IPS-18a (cell line): ENCODE measurements around the gene LMTK2.
A peak's percentile ranks its signal among the peaks of the same experiment; 100 is the strongest.

Experiments used
- H3K27ac ChIP-seq: one replicate; pipeline ENCODE4 v1.5.1; 2013; ENCODE audit warnings: low read length
- H3K27me3 ChIP-seq: one replicate; pipeline ENCODE4 v1.6.1; 2013; ENCODE audit warnings: mild to moderate bottlenecking, low read length; ENCODE audit not compliant: control insufficient read depth, insufficient read depth
- H3K36me3 ChIP-seq: one replicate; pipeline ENCODE4 v1.6.1; 2013; ENCODE audit warnings: low read depth, low read length; ENCODE audit not compliant: control insufficient read depth
- H3K4me1 ChIP-seq: one replicate; pipeline ENCODE4 v1.6.1; 2013; ENCODE audit warnings: low read depth, low read length; ENCODE audit not compliant: control insufficient read depth
- H3K4me3 ChIP-seq: one replicate; pipeline ENCODE4 v1.5.1; 2013; ENCODE audit warnings: low read length
- H3K9ac ChIP-seq: one replicate; pipeline ENCODE4 v1.6.1; 2013; ENCODE audit warnings: mild to moderate bottlenecking, low read length, moderate library complexity
- H3K9me3 ChIP-seq: one replicate; pipeline ENCODE4 v1.6.1; 2013; ENCODE audit warnings: low read depth, low read length; ENCODE audit not compliant: control insufficient read depth

The LMTK2 gene

DNA sequence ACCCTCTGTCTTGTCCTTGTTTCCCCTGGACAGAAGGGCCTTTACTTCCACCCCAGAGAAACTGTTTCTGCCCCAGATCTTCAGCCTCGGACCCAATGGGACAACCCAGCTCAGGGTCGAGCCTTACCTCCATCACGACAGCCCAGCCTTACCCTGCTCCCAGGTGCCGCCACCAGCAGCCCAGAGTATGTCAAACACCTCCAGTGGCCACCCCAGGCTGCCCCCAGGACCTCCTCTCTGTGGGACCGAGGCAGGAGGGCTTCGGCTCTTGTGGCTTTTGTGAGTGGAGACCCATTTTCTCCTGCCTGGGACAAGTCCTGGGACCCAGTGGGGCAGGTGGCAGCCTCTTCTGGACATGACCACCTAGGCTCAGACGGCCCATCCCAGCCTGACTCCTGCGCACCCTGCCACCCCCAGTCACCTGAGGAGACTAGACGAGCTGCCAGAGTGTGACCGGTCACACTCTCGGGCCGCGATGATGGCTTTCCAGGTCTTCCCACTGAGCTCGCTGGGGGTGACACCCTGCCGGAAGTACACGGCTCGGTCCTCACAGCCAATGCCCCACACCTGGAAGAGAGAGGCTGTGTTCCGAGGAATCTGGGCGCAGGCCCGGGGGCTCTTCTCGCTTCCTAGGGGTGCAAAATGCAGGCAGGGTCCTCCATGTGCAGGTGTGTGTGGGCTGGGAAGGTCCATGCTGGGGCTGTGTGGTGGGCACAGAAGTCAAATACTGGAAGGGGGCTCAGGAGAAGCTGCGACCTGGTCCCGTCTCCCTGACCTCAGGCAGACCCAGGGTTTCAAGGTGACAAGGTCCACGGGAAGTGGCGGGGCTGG is 129.9 kb downstream of the LMTK2 start:
- H3K36me3 ChIP-seq = no peaks in the 10 kb centered on the region
- H3K27me3 ChIP-seq = no peaks in the 10 kb centered on the region
- no peak overlapping the region for H3K4me3 ChIP-seq
- no peak overlapping the region for H3K9ac ChIP-seq
- H3K4me1 ChIP-seq = no peaks in the 10 kb centered on the region
- no peak overlapping the region for H3K27ac ChIP-seq
- H3K9me3 ChIP-seq = no peaks in the 10 kb centered on the region

DNA sequence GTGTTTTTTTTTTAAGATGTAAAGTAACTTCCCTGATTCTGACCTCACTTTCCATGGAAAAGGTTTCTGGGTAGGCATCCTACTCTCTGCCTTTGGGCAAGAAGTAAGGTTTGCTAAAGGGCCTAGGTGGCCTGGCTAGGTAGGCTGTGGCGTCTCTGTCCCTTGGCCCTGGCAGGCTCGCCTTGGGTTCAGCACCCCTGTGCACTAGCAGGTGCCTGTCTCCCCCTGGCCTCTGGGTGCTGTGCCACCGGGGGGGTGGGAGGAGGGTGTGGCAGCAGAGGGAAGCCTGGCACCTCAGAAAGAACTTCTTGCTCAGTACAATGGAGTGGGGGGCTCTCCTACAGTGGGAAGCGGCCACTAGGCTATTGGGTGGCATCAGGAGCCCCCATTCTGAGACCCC is 131.4 kb downstream of the LMTK2 start:
- Histone ChIP-seq H3K4me3 (no peak overlapping the region), H3K27me3 (no peaks in the 10 kb centered on the region), H3K4me1 (no peaks in the 10 kb centered on the region), H3K27ac (no peak overlapping the region), H3K36me3 (no peaks in the 10 kb centered on the region), H3K9ac (no peak overlapping the region), H3K9me3 (no peaks in the 10 kb centered on the region)

DNA sequence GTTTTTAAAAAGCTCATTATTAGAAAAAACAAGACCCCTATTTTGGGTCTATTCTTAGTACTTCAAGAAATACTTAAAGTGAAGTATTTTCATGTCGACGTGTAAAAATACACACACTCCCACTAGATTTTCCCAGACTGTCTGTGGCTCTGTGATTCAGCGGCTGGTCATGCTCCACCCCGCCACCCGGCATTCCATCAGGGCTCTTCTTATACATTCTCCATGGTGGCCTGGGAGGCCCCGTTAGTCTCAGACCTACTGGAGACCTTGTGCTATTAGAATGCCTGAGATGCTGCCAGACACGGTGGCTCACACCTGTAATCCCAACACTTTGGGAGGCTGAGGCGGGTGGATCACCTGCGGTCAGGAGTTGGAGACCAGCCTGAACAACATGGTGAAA is 132.3 kb downstream of the LMTK2 start:
- Histone ChIP-seq H3K9me3 (no peaks in the 10 kb centered on the region), H3K27me3 (no peaks in the 10 kb centered on the region), H3K27ac (no peak overlapping the region), H3K9ac (no peak overlapping the region), H3K4me3 (no peak overlapping the region), H3K36me3 (no peaks in the 10 kb centered on the region), H3K4me1 (no peaks in the 10 kb centered on the region)

DNA sequence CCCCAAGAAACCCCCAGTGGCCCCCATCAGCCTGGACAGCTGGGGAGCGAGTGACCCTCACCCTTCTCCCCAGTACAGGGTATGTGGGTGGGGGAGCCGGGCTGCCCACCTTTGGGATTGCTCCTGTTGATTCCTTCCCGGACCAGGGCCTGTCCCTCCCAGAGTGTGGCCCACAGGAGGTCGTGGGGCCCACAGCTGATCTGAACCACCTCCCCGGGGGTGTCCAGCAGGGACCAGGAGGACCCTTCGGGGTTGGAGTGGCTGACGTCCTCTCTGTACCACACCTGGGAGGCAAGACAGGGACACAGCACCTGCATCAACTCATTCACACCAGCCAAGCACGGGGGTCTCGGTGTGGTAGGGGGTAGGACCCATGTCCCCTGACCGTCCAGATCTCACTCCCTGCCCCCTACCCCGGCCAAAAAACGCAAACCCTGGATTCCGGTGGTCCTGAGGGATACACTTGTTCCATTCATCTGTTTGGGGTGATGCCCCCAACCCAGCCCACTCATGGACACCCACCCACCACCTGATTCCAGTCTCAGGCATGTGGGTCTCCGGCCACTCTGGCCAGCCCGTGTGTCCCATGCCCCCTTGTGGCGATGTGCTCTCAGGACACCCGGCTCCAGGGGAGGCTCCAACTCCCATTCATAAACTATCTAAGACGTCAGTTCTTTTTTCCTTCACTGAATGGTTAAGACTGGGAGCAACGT is 134.5 kb downstream of the LMTK2 start:
- Histone ChIP-seq H3K4me1 (no peaks in the 10 kb centered on the region), H3K9me3 (no peaks in the 10 kb centered on the region), H3K27me3 (no peaks in the 10 kb centered on the region), H3K9ac (no peak overlapping the region), H3K36me3 (no peaks in the 10 kb centered on the region), H3K27ac (no peak overlapping the region), H3K4me3 (no peak overlapping the region)

DNA sequence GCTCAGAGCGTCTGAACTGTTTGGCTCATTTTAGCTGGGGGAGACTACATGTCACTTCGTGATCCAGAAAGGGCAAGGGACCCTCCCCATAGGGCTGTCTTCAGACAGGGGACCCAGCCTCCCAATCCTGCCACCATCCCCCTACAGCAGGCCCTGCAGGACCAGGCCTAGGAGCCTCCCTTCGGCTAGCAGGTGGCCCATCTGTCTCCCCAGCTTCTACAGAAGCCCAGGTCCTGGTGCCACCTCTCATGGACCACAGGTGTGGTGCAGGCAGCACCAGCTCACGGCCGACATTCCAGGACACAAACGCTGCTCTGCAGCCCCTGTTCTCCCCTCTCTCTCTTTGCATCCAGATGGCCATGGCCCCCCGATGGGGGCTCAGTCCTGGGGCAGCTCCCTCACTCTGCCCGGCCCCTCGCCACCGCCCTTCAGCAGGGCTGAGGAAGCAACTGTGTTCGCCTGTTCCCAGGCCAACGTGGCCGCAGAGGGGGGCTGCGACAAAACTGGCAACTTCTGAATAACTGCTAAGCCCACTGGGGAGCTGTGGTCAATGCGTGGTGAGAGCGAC is 135.1 kb downstream of the LMTK2 start:
- no peak overlapping the region for H3K27ac ChIP-seq
- no peak overlapping the region for H3K9ac ChIP-seq
- no peaks in the 10 kb centered on the region for H3K9me3 ChIP-seq
- no peaks in the 10 kb centered on the region for H3K4me1 ChIP-seq
- H3K36me3 ChIP-seq = no peaks in the 10 kb centered on the region
- no peaks in the 10 kb centered on the region for H3K27me3 ChIP-seq
- H3K4me3 ChIP-seq = no peak overlapping the region

DNA sequence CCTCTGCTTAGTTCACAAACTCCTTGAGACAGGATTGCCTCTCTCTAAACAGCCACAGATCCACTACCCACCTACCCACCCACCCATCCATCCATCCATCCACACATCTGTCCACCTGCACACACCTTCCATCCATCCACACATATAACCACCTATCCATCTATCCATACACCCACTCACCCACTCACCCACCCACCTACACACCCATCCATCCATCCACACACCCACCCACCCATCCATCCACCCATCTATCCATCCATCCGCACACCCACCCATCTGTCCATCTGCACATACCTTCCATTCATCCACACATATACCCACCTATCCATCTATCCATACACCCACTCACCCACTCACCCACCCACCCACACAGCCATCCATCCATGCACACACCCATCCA is 135.7 kb downstream of the LMTK2 start:
- H3K9me3 ChIP-seq = no peaks in the 10 kb centered on the region
- no peaks in the 10 kb centered on the region for H3K4me1 ChIP-seq
- H3K4me3 ChIP-seq = no peak overlapping the region
- no peak overlapping the region for H3K9ac ChIP-seq
- H3K27ac ChIP-seq = no peak overlapping the region
- no peaks in the 10 kb centered on the region for H3K27me3 ChIP-seq
- H3K36me3 ChIP-seq = no peaks in the 10 kb centered on the region

DNA sequence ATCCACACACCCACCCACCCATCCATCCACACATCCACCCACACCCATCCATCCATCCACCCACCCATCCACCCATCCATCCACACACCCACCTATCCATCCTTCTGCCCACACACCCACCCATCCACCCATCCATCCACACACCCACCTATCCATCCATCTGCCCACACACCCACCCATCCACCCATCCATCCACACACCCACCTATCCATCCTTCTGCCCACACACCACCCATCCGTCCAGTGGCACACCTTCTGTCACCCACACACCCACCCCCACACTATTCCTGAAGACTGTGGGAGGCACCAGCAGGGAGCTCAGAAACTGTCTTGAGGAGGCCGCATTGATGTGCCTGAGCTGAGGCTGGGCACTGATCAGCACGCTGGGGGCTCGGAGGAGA is 136.3 kb downstream of the LMTK2 start:
- Histone ChIP-seq H3K27ac (no peak overlapping the region), H3K9ac (no peak overlapping the region), H3K36me3 (no peaks in the 10 kb centered on the region), H3K27me3 (no peaks in the 10 kb centered on the region), H3K4me3 (no peak overlapping the region), H3K9me3 (no peaks in the 10 kb centered on the region), H3K4me1 (no peaks in the 10 kb centered on the region)

DNA sequence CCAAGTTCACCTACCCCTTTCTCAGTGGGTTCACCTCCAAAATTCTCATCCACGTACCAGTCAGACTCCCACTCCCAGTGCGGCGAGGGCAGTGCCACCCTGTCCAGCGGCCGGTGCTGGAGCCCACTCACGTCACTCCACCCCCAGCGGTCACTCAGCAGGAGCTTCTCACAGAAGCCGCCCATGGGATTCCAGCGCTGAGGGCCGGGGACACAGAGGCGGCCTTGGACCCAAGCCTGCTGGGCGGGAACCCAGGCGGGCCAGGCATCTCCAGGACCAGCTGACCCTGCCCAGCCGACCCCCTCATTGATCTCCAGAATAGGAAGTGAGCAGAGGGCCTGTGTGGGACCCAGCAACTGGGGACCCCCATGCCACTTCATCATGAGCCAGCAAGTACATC is 138.2 kb downstream of the LMTK2 start:
- Histone ChIP-seq H3K27ac (no peak overlapping the region), H3K27me3 (no peaks in the 10 kb centered on the region), H3K9me3 (no peaks in the 10 kb centered on the region), H3K4me1 (no peaks in the 10 kb centered on the region), H3K4me3 (no peak overlapping the region), H3K36me3 (no peaks in the 10 kb centered on the region), H3K9ac (no peak overlapping the region)

DNA sequence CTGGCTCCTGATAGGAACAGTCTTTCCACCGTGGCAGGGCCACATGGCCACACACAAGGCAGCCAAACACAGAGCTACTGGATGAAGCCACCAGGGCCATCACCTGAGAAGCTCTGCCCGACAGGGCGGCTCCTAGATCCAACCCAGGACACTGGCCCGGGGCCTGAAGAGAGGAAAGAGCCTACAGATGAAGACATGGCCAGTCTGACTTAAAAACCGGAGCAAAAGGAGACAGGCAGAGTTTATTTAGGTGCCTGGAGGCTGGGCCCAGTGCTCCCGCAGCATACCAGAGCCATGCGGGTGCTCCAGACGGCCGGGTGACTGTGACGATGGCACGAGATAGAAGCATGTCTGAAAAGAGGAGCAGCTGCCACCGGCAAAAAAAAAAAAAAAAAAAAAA is 141.5 kb downstream of the LMTK2 start:
- H3K36me3 ChIP-seq = no peaks in the 10 kb centered on the region
- H3K27me3 ChIP-seq = no peaks in the 10 kb centered on the region
- no peak overlapping the region for H3K27ac ChIP-seq
- H3K9ac ChIP-seq = no peak overlapping the region
- peaks cover 3% of the 10 kb centered on the region for H3K4me1 ChIP-seq
- H3K9me3 ChIP-seq = no peaks in the 10 kb centered on the region
- no peak overlapping the region for H3K4me3 ChIP-seq

DNA sequence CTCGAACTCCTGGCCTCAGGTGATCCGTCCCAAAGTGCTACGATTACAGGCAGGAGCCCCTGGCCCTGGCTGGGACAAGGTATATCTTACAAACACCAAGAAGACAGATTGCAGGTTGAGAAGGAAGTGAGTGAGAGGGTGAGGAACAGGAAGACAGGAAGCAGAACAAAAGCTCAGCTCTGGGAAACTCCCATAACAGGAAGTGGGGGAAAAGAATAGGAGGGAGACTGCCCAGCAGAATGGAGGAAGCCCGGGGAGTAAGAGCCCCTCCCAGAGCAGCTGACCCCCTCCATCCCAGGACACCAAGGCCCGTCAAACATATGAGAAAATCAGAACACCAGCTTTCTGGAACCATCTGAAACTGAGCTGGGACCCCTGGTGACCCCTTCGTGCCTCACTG is 142.4 kb downstream of the LMTK2 start:
- H3K4me1 ChIP-seq = peaks cover 3% of the 10 kb centered on the region
- no peak overlapping the region for H3K27ac ChIP-seq
- no peaks in the 10 kb centered on the region for H3K27me3 ChIP-seq
- no peak overlapping the region for H3K9ac ChIP-seq
- H3K4me3 ChIP-seq = no peak overlapping the region
- H3K36me3 ChIP-seq = no peaks in the 10 kb centered on the region
- no peaks in the 10 kb centered on the region for H3K9me3 ChIP-seq

DNA sequence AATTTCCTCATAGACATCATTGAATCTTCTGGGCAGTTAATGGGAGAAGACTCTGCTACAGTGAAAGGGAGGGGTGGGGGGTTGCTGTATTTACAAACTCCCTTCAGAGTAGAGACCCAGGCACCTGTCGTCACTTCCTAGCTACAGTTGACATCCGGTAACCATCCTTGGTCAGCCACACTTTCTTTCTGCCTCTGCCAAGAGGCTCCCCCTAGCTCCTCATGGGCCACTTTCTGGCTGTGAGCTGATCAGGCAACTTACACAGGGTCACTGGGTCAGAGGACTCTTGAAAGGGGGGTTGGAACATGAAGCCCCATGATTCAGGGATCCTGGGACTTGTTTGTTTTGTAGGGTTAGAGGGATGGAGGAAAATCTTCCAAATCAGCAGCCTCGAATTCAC is 144.1 kb downstream of the LMTK2 start:
- Histone ChIP-seq H3K36me3 (no peaks in the 10 kb centered on the region), H3K9me3 (no peaks in the 10 kb centered on the region), H3K4me1 (peaks cover 3% of the 10 kb centered on the region), H3K27me3 (no peaks in the 10 kb centered on the region), H3K27ac (no peak overlapping the region), H3K9ac (no peak overlapping the region), H3K4me3 (peak overlapping the region; percentile 84)

DNA sequence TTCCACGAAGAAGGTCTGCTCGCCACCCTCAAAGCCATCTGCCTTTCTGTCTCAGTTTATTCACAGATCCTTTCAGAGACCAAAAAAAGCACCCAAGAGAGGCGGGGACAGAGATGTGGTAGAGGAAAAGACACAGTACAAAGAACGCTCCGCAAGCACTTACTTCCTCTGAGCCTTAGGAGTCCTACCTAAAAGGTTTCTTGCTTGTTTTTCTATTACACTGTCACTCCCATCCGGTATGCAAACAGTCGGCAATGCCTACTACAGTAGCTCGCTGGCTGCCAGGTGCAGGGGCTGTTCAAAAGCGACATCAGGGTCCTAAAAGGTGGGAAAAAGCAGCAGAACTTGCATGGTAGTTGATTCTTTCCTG is 144.6 kb downstream of the LMTK2 start:
- Histone ChIP-seq H3K36me3 (no peaks in the 10 kb centered on the region), H3K9ac (no peak overlapping the region), H3K4me1 (peaks cover 3% of the 10 kb centered on the region), H3K9me3 (no peaks in the 10 kb centered on the region), H3K27me3 (no peaks in the 10 kb centered on the region), H3K27ac (no peak overlapping the region), H3K4me3 (peak overlapping the region; percentile 84)
